Astrocyte (in vitro differentiated cells and primary cell): Measurements from ENCODE around the gene TNRC6C. TPM values are rescaled to one million over a fixed set of nuclear protein-coding genes. Genes with fewer than 3 reads are reported as not detected.

ENCODE experiments used
- DNase-seq: peaks from one replicate; pipeline ENCODE4 v3.0.0-alpha.2; 2010; ENCODE audit warnings: low read depth
- FAIRE-seq: peaks from 2 replicates; lab custom pipeline; 2011; peaks lifted over from hg19 to GRCh38; lab: Jason Lieb, UNC
- H2AFZ ChIP-seq: 2 replicates; pipeline ENCODE4 v1.6.0; 2012; ENCODE audit warnings: low read depth, low read length, inconsistent platforms
- H3K27ac ChIP-seq: 2 replicates; pipeline ENCODE4 v1.5.1; 2011; ENCODE audit warnings: low read depth, low read length, inconsistent platforms
- H3K27me3 ChIP-seq: 2 replicates; pipeline ENCODE4 v1.6.0; 2011; ENCODE audit warnings: low read length, inconsistent platforms; ENCODE audit not compliant: insufficient read depth
- H3K36me3 ChIP-seq: 2 replicates; pipeline ENCODE4 v1.5.1; 2011; ENCODE audit warnings: low read length, inconsistent platforms; ENCODE audit not compliant: insufficient read depth
- H3K4me1 ChIP-seq: 2 replicates; pipeline ENCODE4 v1.5.1; 2011; ENCODE audit warnings: low read length, inconsistent platforms; ENCODE audit not compliant: insufficient read depth
- H3K4me2 ChIP-seq: 2 replicates; pipeline ENCODE4 v1.6.0; 2012; ENCODE audit warnings: low read length, inconsistent platforms
- H3K4me3 ChIP-seq: 2 replicates; pipeline ENCODE4 v1.5.1; 2011; ENCODE audit warnings: low read depth, mild to moderate bottlenecking, low read length, inconsistent platforms; ENCODE audit not compliant: insufficient read depth
- H3K79me2 ChIP-seq: 2 replicates; pipeline ENCODE4 v1.6.0; 2012; ENCODE audit warnings: mild to moderate bottlenecking, low read length, inconsistent platforms; ENCODE audit not compliant: insufficient read depth
- H3K9ac ChIP-seq: 2 replicates; pipeline ENCODE4 v1.6.0; 2012; ENCODE audit warnings: mild to moderate bottlenecking, low read length, inconsistent platforms
- H3K9me3 ChIP-seq: 2 replicates; pipeline ENCODE4 v1.5.1; 2012; ENCODE audit warnings: low read depth, mild to moderate bottlenecking, low read length, inconsistent platforms; ENCODE audit not compliant: insufficient read depth
- H4K20me1 ChIP-seq: 2 replicates; pipeline ENCODE4 v1.6.0; 2012; ENCODE audit warnings: low read length, inconsistent platforms; ENCODE audit not compliant: insufficient read depth
- H3K27ac Mint-ChIP-seq: one replicate; pipeline ENCODE4 v1.8.0; 2021; ENCODE audit warnings: mild to moderate bottlenecking, mixed read lengths; ENCODE audit not compliant: unreplicated experiment
- H3K27me3 Mint-ChIP-seq: one replicate; pipeline ENCODE4 v1.8.0; 2021; ENCODE audit warnings: low read depth, mixed read lengths; ENCODE audit not compliant: unreplicated experiment
- H3K36me3 Mint-ChIP-seq: one replicate; pipeline ENCODE4 v1.8.0; 2021; ENCODE audit warnings: low read depth, mixed read lengths; ENCODE audit not compliant: unreplicated experiment
- H3K4me1 Mint-ChIP-seq: one replicate; pipeline ENCODE4 v1.8.0; 2021; ENCODE audit warnings: low read depth, mixed read lengths; ENCODE audit not compliant: unreplicated experiment
- H3K4me3 Mint-ChIP-seq: one replicate; pipeline ENCODE4 v1.8.0; 2021; ENCODE audit warnings: mild to moderate bottlenecking, moderate library complexity, mixed read lengths; ENCODE audit not compliant: unreplicated experiment
- H3K9me3 Mint-ChIP-seq: one replicate; pipeline ENCODE4 v1.8.0; 2021; ENCODE audit warnings: mild to moderate bottlenecking, mixed read lengths; ENCODE audit not compliant: unreplicated experiment
- EZH2 ChIP-seq: IDR thresholded peaks from 2 replicates; pipeline ENCODE4 v1.6.1; 2012; ENCODE audit warnings: mild to moderate bottlenecking, low read length, inconsistent platforms; ENCODE audit not compliant: insufficient read depth
- total RNA-seq: library from RNA; stranded (reverse); gene quantifications from 2 replicates; pipeline ENCODE4 v1.2.1, GENCODE V29; 2021
- TF ChIP-seq, protein P1 (sequence below): IDR thresholded peaks from 2 replicates; pipeline ENCODE4 v1.5.1; 2011; ENCODE audit warnings: low read depth, mild to moderate bottlenecking, inconsistent platforms, low read length, moderate library complexity; ENCODE audit not compliant: insufficient read depth

TNRC6C gene
- total RNA-seq, 1 donor from 2014 or later: 7.3 TPM

DNA sequence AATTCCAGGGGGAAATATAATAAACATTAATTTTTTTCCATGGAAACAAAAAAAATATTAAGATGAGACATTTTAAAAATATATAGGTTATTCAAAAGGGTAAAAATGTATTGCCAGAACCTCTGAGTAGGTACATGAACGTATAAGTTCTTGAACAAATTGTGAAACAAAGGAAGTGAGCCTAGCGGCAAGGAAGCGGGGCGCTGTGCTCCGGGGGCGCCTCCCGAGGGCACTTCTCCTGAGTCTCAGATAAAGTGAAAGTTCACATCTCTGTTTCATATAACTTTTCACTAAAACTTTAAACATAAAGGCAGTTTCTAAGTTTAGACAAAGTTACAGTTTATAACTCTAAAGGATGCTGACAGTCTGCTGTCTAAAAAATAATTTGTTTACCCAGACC, 52.3 kb downstream of the TNRC6C start:
- Mint-ChIP-seq H3K36me3 (no peaks in the 10 kb centered on the region), H3K27ac (no peak overlapping the region), H3K27me3 (peaks cover 3% of the 10 kb centered on the region), H3K4me1 (no peaks in the 10 kb centered on the region), H3K9me3 (no peaks in the 10 kb centered on the region), H3K4me3 (no peak overlapping the region)
- TF ChIP-seq, protein P1, sequence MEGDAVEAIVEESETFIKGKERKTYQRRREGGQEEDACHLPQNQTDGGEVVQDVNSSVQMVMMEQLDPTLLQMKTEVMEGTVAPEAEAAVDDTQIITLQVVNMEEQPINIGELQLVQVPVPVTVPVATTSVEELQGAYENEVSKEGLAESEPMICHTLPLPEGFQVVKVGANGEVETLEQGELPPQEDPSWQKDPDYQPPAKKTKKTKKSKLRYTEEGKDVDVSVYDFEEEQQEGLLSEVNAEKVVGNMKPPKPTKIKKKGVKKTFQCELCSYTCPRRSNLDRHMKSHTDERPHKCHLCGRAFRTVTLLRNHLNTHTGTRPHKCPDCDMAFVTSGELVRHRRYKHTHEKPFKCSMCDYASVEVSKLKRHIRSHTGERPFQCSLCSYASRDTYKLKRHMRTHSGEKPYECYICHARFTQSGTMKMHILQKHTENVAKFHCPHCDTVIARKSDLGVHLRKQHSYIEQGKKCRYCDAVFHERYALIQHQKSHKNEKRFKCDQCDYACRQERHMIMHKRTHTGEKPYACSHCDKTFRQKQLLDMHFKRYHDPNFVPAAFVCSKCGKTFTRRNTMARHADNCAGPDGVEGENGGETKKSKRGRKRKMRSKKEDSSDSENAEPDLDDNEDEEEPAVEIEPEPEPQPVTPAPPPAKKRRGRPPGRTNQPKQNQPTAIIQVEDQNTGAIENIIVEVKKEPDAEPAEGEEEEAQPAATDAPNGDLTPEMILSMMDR: no peak
- TF ChIP-seq EZH2: no peak
- H3K27ac ChIP-seq: no peak overlapping the region
- FAIRE-seq (no peak), DNase-seq (no peak)
- no peak overlapping the region for H3K9ac ChIP-seq
- no peak overlapping the region for H2AFZ ChIP-seq
- no peak overlapping the region for H3K4me3 ChIP-seq
- no peaks in the 10 kb centered on the region for H3K36me3 ChIP-seq
- H3K27me3 ChIP-seq: no peaks in the 10 kb centered on the region
- H3K9me3 ChIP-seq: no peaks in the 10 kb centered on the region
- no peaks in the 10 kb centered on the region for H4K20me1 ChIP-seq
- H3K4me2 ChIP-seq: no peak overlapping the region
- no peaks in the 10 kb centered on the region for H3K4me1 ChIP-seq
- no peaks in the 10 kb centered on the region for H3K79me2 ChIP-seq

DNA sequence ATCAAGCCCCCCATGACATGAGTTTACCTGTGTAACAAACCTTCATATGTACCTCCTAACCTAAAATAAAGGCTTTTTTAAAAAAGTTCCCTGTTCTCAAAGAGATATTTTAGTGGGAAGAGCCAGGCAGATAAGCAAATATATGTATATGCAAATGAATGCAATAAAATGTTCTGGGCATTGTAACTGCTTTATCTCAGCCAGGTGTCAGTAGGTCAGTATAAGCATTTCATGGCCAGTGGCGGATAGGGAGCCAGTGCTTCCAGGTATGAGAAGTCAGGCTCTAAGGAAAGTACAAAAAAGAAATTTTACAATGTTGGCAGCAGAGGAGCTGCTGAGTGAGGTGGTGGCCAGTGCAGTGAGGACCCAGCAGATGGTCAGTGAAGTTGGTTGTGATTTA, 53.9 kb downstream of the TNRC6C start:
- H3K4me2 ChIP-seq: no peak overlapping the region
- no peak overlapping the region for H3K9ac ChIP-seq
- FAIRE-seq: no peak
- no peaks in the 10 kb centered on the region for H3K27me3 ChIP-seq
- Mint-ChIP-seq H3K9me3 (no peaks in the 10 kb centered on the region), H3K36me3 (no peaks in the 10 kb centered on the region), H3K27ac (no peak overlapping the region), H3K27me3 (peaks cover 3% of the 10 kb centered on the region), H3K4me1 (peaks cover 4% of the 10 kb centered on the region), H3K4me3 (no peak overlapping the region)
- H3K36me3 ChIP-seq: no peaks in the 10 kb centered on the region
- H2AFZ ChIP-seq: no peak overlapping the region
- H3K79me2 ChIP-seq: no peaks in the 10 kb centered on the region
- no peak for DNase-seq
- no peaks in the 10 kb centered on the region for H4K20me1 ChIP-seq
- H3K27ac ChIP-seq: no peak overlapping the region
- H3K4me1 ChIP-seq: no peaks in the 10 kb centered on the region
- no peaks in the 10 kb centered on the region for H3K9me3 ChIP-seq
- H3K4me3 ChIP-seq: no peak overlapping the region
- TF ChIP-seq EZH2: no peak
- TF ChIP-seq, protein P1: no peak

DNA sequence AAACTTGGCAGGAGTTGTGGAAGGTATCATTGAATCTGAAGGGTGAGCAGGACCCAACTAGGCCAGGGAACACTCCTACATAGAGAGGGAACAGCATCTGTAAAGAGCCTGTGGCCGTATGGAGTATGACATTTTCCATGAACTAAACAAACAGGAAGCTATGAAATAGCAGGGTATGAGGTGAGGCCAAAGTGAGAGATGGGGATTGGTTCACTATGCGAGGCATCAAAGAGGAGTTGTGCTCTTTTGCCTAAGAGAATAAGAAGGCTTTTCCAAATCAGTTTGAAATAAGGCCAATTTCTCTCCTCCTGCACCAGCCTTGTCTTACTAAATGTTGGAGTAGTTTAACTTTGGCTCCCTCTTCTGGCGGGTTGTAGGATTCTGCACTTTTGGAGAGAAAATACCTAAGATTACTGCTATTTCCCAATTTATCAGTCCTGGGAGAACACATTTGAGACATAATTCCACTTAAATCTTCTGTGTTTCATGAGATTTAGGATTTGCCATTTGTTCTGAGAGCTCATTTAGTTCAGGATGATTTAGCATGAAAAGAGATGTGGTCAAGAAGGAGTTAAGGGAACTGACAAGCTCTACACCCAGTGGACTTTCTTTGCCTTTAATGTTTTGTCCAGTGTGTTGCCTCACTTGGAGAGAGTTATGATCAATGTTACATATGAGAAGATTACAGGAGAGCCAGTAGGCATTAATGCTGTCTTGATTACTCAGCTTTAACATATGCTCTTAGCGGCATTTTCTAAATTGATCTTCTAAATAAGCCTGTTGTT, 55.4 kb downstream of the TNRC6C start:
- no peak overlapping the region for H3K4me2 ChIP-seq
- no peak overlapping the region for H2AFZ ChIP-seq
- H3K79me2 ChIP-seq: no peaks in the 10 kb centered on the region
- peaks cover 3% of the 10 kb centered on the region for H3K27me3 Mint-ChIP-seq
- no peaks in the 10 kb centered on the region for H3K9me3 Mint-ChIP-seq
- FAIRE-seq (peak; percentile 67), DNase-seq (peak; percentile 39)
- no peaks in the 10 kb centered on the region for H4K20me1 ChIP-seq
- no peaks in the 10 kb centered on the region for H3K36me3 ChIP-seq
- no peak overlapping the region for H3K27ac Mint-ChIP-seq
- H3K9me3 ChIP-seq: no peaks in the 10 kb centered on the region
- no peak overlapping the region for H3K4me3 ChIP-seq
- no peaks in the 10 kb centered on the region for H3K4me1 ChIP-seq
- H3K36me3 Mint-ChIP-seq: no peaks in the 10 kb centered on the region
- TF ChIP-seq, protein P1: peak; percentile 88
- TF ChIP-seq EZH2: no peak
- peaks cover 4% of the 10 kb centered on the region for H3K4me1 Mint-ChIP-seq
- no peaks in the 10 kb centered on the region for H3K27me3 ChIP-seq
- no peak overlapping the region for H3K9ac ChIP-seq
- no peak overlapping the region for H3K27ac ChIP-seq
- no peak overlapping the region for H3K4me3 Mint-ChIP-seq
